ENCODE results near the gene RPS8.
A peak's percentile ranks its signal among the peaks of the same experiment; 100 is the strongest.

GRCh38 chr1:44730741-44731512, 44.4 kb upstream of the RPS8 start, which contains the start of gene RNU5D-1:
- TF ChIP-seq POLR2A (IDR thresholded peaks at IDR 0.05; ENCODE audit: low read depth) (peak; percentile 96), EP300 (IDR thresholded peaks at IDR 0.05) (no peak), POLR2AphosphoS5 (IDR thresholded peaks at IDR 0.05) (peak; percentile 84 to 97)
- TF ChIP-seq, protein P1, sequence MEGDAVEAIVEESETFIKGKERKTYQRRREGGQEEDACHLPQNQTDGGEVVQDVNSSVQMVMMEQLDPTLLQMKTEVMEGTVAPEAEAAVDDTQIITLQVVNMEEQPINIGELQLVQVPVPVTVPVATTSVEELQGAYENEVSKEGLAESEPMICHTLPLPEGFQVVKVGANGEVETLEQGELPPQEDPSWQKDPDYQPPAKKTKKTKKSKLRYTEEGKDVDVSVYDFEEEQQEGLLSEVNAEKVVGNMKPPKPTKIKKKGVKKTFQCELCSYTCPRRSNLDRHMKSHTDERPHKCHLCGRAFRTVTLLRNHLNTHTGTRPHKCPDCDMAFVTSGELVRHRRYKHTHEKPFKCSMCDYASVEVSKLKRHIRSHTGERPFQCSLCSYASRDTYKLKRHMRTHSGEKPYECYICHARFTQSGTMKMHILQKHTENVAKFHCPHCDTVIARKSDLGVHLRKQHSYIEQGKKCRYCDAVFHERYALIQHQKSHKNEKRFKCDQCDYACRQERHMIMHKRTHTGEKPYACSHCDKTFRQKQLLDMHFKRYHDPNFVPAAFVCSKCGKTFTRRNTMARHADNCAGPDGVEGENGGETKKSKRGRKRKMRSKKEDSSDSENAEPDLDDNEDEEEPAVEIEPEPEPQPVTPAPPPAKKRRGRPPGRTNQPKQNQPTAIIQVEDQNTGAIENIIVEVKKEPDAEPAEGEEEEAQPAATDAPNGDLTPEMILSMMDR (IDR thresholded peaks at IDR 0.05) = peak; percentile 68 to 86 (median 85)

All from esophagus muscularis mucosa (tissue), 4 donors.